GM08714 (cell line): ENCODE measurements around the gene MBD3L4.
"Not testable (repeated sequence)": the region's sequence is repeated elsewhere in the genome, so short reads cannot be mapped to it uniquely, and the experiment has no call there.

Source experiments
- H3K4me3 ChIP-seq: fragments of 200-500 bp; sonication (Bioruptor generic); 2 replicates; pipeline ENCODE4 v1.5.1; 2014; ENCODE audit warnings: mild to moderate bottlenecking, low read length, inconsistent platforms
- ZNF274 ChIP-seq: IDR thresholded peaks from 2 replicates; pipeline ENCODE4 v1.6.1; 2012; ENCODE audit warnings: mild to moderate bottlenecking, low read depth, low read length

Gene MBD3L4

DNA sequence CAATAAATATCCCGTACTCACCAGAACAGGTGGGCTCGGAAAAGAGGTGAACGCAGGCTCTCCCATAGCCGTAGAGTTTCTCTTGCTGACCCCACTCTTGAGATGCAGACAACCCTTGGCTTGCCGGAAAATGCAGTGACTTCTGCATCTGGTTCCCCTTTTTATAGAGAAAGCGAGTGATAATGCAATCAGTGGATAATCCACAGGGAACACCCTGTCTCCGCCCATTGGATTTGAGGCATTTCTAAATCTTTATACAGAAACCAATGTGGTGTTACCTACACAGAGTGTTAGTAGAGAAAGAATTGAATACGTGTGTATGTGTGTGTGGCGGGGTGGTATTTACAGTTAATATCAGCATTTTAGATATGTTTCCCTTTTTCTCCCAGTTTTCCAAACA, at the start of gene MBD3L4:
TSS of gene MBD3L4 (minus strand) at position 101 of the 400 bp plus-strand sequence. CDS start at position 66, 35 bp downstream.
- H3K4me3 ChIP-seq, result not testable (repeated sequence)

DNA sequence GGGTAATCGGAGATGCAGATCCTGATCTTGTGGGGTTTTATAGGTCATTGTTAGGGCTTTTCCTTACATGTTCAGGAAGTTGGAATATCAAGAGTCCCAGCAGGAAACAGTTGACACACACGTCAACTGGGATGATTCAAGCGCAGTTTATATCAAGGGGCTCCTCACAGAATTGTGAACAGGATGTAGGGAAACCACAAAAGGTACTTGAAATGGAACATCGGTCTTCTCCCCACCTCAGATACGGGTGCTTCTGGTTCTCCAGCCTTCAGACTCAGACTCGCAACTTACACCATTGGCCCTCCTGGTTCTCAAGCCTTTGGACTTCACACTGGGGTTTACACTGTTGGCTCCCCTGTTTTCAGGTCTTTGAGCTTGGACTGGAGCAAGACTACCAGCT, 49.0 kb upstream of the MBD3L4 start:
- H3K4me3 ChIP-seq, result no peak overlapping the region
- no peak for TF ChIP-seq ZNF274

- peak; percentile 97 for TF ChIP-seq ZNF274
- H3K4me3 ChIP-seq, result no peak overlapping the region
Observed at GRCh38 chr19:7083076-7083956, 43.3 kb upstream of the MBD3L4 start.

- no peak overlapping the region for H3K4me3 ChIP-seq
- TF ChIP-seq ZNF274, result no peak
Observed at GRCh38 chr19:7078008-7078407, 38.0 kb upstream of the MBD3L4 start.

DNA sequence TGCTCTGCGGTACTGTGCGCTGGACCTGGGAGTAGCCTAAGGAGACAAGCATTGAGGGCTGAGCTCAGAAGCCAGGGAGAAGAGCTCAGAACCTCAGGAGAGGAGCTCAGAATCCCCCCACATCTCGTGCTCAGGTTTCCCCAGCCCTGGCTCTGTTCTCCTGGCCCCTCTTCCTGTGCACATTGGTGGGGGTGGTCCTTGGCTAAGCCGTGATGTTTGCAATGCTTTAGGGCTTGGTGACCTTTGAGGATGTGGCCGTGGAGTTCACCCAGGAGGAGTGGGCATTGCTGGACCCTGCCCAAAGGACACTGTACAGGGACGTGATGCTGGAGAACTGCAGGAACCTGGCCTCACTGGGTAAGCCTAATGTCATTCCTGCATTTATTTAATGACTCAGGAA, 36.2 kb upstream of the MBD3L4 start:
- no peak overlapping the region for H3K4me3 ChIP-seq
- no peak for TF ChIP-seq ZNF274

DNA sequence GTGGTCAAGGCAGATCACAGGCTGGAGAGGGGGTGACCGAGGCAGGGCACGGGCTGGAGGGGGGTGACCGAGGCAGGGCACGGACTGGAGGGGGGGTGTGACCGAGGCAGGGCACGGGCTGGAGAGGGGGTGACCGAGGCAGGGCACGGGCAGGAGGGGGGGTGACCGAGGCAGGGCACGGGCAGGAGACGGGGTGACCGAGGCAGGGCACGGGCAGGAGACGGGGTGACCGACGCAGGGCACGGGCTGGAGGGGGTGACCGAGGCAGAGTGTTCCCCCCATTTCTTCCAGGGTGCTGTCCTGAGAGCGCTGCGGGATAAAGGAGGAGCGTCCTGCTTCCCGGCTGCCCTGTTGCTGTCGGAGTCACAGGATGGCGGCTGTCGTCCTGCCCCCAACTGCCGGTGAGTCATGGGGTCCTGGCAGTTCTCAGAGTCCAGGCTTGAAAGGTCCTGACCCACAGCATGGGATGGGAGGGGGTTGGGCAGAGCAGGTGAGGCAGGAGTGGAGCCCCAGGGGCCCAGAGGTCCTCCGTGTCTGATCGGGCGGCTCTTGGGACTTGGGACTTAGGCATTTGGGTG, 34.8 kb upstream of the MBD3L4 start:
- no peak for TF ChIP-seq ZNF274
- no peak overlapping the region for H3K4me3 ChIP-seq

GRCh38 chr19:7072541-7072940, 32.6 kb upstream of the MBD3L4 start:
- no peak overlapping the region for H3K4me3 ChIP-seq
- no peak for TF ChIP-seq ZNF274

DNA sequence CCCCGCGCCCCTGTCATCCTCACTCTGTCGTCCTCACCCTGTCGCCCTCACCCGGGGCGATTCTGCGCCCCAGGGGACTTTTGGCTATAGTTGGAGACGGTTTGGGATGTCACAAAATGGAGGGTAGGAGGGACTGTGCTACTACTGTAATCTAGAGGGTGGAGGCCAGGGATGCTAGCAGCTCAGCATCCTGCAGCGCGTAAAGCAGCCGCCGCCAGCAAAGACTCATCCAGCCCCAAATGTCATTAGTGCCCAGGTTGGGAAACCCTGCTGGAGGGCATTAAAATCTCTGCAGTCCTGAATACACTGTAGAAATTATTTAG, 29.9 kb upstream of the MBD3L4 start:
- peak overlapping the region; percentile 86 for H3K4me3 ChIP-seq
- no peak for TF ChIP-seq ZNF274

DNA sequence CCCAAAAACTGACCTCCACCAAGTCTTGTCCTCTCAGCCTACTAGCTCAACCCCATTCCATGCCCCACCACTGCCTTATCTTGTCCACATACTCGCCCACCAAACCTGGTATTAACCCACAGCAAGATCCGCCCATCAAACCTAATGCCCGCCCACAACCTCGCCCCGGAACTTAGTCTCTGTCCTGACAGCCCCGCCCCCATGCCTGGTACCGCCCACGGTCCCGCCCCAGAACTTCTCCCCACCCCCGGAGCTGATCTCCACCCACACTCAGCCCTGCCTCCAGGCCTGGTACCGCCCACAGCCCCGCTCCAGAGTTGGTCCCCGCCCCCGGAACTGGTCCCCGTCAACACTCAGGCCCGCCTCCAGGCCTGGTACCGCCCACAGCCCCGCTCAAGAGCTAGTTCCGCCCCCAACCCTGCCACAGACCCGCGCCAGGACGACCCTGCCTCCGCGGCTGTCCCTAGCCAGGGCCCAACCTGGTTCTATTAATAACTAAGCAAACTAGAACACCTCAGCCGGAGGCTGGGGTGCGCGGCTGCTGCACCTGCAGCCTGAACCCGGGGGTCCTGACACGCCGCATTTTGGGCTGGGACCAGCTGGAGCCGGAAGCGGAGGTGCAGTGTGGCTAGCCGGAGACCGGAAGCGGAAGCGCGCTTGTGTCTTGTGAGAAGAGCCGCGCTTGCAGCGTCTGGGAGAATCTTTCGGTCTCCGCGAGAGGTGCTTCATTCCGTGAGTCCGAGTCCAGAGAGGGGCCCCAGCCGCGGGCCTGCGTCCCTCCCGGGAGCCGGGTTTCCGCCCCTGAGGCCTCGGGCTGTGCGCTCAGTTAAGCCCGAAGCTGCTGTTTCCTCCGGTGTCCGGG, 29.3 kb upstream of the MBD3L4 start, which contains the start of gene ZNF557:
TSS of gene ZNF557 (plus strand) at position 662 of the 862 bp plus-strand sequence. CDS start 5,372 bp downstream, outside the sequence.
- peak within 1 kb of the TSS; percentile 86 for H3K4me3 ChIP-seq
- no peak for TF ChIP-seq ZNF274

DNA sequence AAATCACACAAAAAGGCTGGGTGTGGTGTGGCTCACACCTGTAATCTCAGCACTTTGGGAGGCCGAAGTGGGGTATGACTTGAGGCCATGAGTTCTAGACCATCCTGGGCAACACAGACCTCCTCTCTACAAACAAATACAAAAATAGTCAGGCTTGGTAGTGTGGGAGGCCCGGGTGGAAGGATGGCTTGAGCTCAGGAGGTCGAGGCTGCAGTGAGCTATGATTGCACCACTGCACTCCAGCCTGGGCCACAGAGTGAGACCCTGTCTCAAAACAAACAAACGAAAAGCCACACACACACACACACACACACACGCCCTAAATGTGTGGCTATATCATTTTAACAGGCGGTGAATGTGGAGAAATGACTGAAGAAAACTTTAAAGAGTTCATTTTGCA, 28.6 kb upstream of the MBD3L4 start:
- H3K4me3 ChIP-seq, result no peak overlapping the region
- no peak for TF ChIP-seq ZNF274

DNA sequence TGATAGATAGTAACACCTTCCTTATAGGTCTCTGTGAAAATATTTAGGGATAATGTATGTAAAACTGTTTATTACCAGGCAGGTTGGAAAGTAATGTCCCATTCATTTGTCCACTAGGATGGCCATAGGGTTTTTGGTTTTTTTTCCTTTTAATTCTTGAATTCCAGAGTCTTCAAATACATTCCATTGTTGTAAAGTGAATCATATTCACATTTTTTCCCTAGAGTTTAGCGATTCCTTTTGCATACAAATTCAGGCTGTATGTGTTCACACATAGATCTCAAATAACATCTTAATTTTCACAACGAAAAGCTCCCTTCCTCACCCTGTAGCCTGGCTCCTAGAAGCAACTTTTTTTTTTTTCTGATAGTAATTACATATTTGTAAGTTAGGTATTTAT, 27.7 kb upstream of the MBD3L4 start:
- TF ChIP-seq ZNF274, result no peak
- H3K4me3 ChIP-seq, result no peak overlapping the region

- H3K4me3 ChIP-seq, result not testable (repeated sequence)
Observed at GRCh38 chr19:7067122-7067521, 27.1 kb upstream of the MBD3L4 start.

DNA sequence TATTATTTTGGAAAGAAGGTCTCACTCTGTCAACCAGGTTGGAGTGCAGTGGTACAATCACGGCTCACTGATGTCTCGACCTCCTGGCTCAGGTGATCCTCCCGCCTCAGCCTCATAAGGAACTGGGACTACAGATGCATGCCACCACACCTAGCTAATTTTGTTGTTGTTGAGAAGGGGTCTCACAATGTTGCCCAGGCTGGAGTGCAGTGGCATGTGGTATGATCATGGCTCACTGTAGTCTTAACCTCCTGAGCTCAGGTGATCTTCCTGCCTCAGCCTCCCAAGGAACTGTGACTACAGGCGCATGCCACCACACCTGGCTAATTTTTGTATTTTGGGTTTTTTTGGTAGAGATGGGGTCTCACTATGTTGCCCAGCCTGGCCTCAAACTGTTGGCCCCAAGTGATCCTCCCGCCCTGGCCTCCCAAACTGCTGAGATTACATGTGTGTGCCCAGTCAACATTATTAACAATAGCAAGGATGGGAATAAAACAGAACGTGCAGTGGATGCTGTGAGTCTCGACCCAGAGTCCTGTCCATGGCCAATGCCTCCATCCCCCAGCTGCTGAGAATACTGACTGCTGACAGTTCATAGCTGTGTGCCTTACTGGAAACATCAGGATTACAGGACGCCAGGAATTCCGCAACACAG, 23.9 kb upstream of the MBD3L4 start:
- TF ChIP-seq ZNF274, result no peak
- no peak overlapping the region for H3K4me3 ChIP-seq

DNA sequence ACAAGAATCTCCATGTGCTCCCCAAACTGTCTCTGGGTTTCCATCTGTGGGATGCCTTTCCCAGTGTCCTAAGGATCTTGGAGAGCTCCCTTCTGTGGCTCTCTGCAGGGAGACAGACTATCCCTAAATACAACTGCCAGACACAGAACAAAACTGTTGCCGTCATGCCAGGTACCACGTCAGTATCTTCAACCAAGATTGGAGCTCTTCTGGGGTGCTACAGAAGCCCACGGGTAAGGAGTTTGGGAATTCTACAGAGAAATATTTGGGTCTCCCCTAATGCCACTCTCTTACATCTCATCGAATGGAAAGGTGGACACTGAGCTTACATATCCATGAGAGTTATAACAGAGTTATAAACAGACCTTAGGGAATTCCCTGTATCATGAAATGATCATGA, 23.4 kb upstream of the MBD3L4 start:
- H3K4me3 ChIP-seq, result no peak overlapping the region
- TF ChIP-seq ZNF274, result no peak

DNA sequence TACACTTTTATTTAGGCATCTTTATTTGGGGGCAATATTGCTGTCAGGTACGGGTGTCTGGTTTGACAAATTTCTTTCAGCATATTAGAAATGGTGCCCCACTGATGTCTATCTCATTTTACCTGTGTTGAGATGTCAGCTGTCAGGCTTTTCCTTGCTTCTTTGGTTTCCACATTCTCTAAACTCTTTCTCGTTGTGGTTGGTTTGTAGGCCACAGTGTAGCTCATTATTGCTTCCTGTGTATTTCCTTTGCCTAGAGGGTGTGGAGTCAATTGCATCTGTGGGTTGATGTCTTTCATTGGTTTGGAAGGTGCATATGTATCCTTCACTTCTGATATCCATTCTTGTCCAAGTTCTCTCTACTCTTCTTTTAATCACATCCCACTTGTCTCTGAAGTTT, 20.0 kb upstream of the MBD3L4 start:
- not testable (repeated sequence) for H3K4me3 ChIP-seq

- not testable (repeated sequence) for H3K4me3 ChIP-seq
Observed at GRCh38 chr19:7058576-7058975, 18.6 kb upstream of the MBD3L4 start, which contains the start of gene MBD3L3. Gene MBD3L3, minus strand, starts transcription at chr19:7058676. Its CDS starts 71 bp downstream, at chr19:7058605.

DNA sequence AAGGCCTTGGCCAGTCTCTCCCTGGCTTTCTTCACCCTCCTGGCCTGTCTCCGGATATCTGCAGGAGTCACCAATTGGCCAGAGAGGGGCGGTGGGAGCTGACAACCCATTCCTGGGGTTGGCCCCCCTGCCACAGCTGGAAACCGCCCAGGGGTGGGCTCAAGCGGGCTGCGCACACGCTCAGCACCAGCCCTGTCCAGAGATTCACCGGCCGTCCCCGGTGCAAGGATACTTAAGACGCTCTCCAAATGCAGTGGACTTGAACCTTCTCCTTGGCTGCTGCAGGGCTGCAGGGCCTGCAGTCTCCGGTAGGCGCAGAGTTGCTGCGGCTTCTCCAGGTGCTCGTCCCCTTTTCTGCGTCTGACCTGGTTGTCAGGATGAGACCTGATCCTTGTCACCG, 16.4 kb upstream of the MBD3L4 start:
- not testable (repeated sequence) for H3K4me3 ChIP-seq

DNA sequence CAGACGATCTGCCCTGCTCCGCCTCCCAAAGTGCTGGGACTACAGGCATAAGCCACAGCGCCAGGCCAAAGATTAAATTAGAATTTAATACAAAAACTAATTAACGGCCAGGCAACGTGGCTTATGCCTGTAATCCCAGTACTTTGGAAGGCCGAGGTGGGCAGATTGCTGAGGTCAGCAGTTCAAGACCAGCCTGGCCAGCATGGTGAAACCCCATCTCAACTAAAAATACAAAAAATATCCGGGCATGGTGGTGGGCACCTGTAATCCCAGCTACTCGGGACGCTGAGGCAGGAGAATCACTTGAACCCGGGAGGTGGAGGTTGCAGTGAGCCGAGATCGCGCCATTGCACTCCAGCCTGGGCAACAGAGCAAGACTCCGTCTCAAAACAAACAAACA, 15.7 kb upstream of the MBD3L4 start:
- not testable (repeated sequence) for H3K4me3 ChIP-seq

DNA sequence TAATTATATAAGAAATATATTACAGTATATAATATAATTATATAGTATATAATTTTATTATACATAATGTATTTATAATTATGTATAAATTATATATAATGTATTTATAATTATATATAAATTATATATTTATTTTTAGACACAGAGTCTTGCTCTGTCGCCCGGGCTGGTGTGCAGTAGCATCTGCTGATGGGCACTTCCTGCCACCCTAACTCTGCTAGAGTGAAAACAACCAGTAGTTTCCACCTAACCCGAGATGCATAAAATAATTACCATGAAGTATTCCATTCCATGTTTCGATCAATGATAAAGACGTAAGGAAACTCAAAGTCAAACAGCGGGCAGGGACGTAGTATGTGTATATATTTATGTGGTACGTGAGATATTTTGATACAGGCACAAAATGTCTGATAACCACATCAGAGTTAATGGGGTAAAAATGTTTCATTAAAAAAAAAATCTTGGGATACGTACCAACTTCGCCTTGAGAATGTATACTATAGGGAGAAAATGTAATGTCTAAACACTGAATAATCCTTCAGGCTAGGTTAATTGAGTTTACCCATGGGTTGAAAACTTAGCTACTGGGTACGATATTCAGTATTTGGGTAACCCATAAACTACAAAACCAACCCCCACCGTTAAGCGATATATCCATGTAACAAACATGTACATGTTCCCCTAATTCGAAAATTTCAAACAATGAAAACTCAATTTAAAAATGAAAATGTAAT, 14.8 kb upstream of the MBD3L4 start:
- H3K4me3 ChIP-seq, result not testable (repeated sequence)
